ENCODE results near the gene DOCK9.

The DOCK9 gene

GRCh38 chr13:98941536-98941935 lies 36.3 kb downstream of the DOCK9 start:
- no peak for DNase-seq

- no peak for DNase-seq
Measured at GRCh38 chr13:98941126-98941525, 36.7 kb downstream of the DOCK9 start.

GRCh38 chr13:98940325-98941001 lies 37.4 kb downstream of the DOCK9 start:
- DNase-seq: no peak

- DNase-seq: peak; percentile 37
Measured at GRCh38 chr13:98939660-98940191, 38.1 kb downstream of the DOCK9 start.

GRCh38 chr13:98938801-98939200 lies 39.1 kb downstream of the DOCK9 start:
- no peak for DNase-seq

GRCh38 chr13:98937911-98938381 lies 39.9 kb downstream of the DOCK9 start:
- DNase-seq: peak; percentile 68

GRCh38 chr13:98934243-98934642 lies 43.6 kb downstream of the DOCK9 start:
- no peak for DNase-seq

- DNase-seq: no peak
Measured at GRCh38 chr13:98930151-98930591, 47.7 kb downstream of the DOCK9 start.

- peak; percentile 67 for DNase-seq
Measured at GRCh38 chr13:98927951-98928927, 49.6 kb downstream of the DOCK9 start.

GRCh38 chr13:98925949-98926348 lies 51.9 kb downstream of the DOCK9 start:
- DNase-seq: no peak

GRCh38 chr13:98923641-98924397 lies 54.0 kb downstream of the DOCK9 start:
- no peak for DNase-seq

- DNase-seq: no peak
Measured at GRCh38 chr13:98922306-98922705, 55.6 kb downstream of the DOCK9 start.

GRCh38 chr13:98921786-98922185 lies 56.1 kb downstream of the DOCK9 start:
- DNase-seq: no peak

- no peak for DNase-seq
Measured at GRCh38 chr13:98921015-98921580, 56.8 kb downstream of the DOCK9 start.

GRCh38 chr13:98919566-98919965 lies 58.3 kb downstream of the DOCK9 start:
- DNase-seq: no peak

- no peak for DNase-seq
Measured at GRCh38 chr13:98918771-98919170, 59.1 kb downstream of the DOCK9 start.

- no peak for DNase-seq
Measured at GRCh38 chr13:98917116-98917515, 60.7 kb downstream of the DOCK9 start.

- DNase-seq: no peak
Measured at GRCh38 chr13:98916403-98916802, 61.5 kb downstream of the DOCK9 start.

- no peak for DNase-seq
Measured at GRCh38 chr13:98915981-98916380, 61.9 kb downstream of the DOCK9 start.

- DNase-seq: no peak
Measured at GRCh38 chr13:98915563-98915962, 62.3 kb downstream of the DOCK9 start.

GRCh38 chr13:98913741-98914140 lies 64.1 kb downstream of the DOCK9 start:
- DNase-seq: no peak

- no peak for DNase-seq
Measured at GRCh38 chr13:98912846-98913245, 65.0 kb downstream of the DOCK9 start.
